Activated T-helper 9 cell treated with anti-CD3 and anti-CD28 coated beads, Interleukin-2, amount 50 U/mL, for 16 hours (primary cell): Measurements from ENCODE around the gene NUDT3.

Source experiments
- DNase-seq: peaks from one replicate; pipeline ENCODE4 v3.0.0-alpha.2; 2020; ENCODE audit warnings: low read depth

Gene NUDT3

GRCh38 chr6:34321821-34322220, 70.6 kb downstream of the NUDT3 start:
- DNase-seq, result no peak

GRCh38 chr6:34319471-34319885, 73.0 kb downstream of the NUDT3 start:
- DNase-seq, result no peak

- no peak for DNase-seq
Measured at GRCh38 chr6:34318499-34319470, 73.7 kb downstream of the NUDT3 start.

- no peak for DNase-seq
Measured at GRCh38 chr6:34317882-34318498, 74.5 kb downstream of the NUDT3 start.

- DNase-seq, result no peak
Measured at GRCh38 chr6:34317172-34317477, 75.3 kb downstream of the NUDT3 start.

DNA sequence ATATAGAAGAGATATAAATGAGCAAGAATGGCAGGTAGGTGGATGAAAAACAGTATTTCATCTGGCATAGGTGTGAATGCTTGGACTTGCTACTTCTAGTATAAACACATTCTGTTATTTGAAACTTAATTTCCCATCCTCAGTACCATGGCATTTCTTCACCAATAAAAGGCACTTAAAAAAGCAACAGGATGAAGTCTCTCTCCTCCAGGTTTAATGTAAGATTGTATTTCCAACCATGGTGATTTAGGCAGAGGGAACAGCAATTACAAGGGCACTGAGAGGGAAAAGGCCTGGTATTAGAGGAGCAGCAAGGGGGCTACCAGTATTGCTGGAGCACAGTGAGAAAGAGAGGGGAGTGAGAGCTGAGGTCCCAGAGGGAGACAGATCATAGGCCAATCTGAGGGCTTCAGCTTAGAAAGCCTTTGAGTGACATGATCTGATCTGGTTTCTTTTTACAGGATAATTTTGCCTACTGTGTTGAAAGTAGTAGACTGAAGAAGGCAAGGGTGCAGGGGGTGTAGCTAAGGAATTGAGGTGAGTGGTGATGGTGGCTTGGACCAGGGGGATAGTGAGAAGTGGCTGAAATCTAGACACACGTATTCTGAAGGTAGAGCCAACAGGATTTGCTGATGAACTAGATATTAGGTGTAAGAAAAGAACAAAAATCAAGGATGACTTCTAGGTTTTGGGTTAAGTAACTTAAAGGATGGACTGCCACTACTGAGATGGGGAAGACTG, 75.9 kb downstream of the NUDT3 start:
- no peak for DNase-seq

DNA sequence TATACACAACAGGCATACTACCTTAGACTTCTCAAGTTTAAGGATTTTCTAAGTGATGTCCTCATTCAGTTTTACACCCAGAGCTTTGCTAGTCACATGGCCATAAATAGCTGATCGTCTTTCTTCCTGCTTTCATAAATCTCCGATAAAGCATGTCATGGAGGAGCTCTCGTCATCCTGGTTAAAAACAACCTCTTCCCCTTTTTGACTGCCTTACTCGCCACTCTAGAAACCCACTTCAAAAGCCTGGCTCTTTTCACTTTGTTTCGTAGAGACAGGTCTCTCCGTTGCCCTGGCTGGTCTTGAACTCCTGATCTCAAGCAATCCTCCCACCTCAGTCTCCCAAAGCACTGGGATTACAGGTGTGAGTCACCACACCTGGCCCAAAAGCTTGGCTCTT, 76.7 kb downstream of the NUDT3 start:
- no peak for DNase-seq

GRCh38 chr6:34315256-34315655, 77.2 kb downstream of the NUDT3 start:
- no peak for DNase-seq

DNA sequence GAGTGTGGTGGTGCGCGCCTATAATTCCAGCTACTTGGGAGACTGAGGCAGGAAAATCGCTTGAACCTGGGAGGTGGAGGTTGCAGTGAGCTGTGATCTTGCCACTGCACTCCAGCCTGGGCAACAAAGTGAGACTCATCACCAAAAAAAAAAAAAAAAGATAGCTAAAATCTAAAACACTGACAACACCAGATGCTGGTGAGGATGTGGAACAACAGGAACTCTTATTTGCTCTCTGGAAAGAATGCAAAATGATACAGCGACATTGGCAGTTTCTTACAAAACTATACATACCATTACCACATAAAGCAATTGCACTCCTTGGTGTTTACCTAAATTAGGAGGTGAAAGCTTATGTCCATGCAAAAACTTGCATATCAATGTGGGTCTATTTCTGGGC, 80.2 kb downstream of the NUDT3 start:
- no peak for DNase-seq

DNA sequence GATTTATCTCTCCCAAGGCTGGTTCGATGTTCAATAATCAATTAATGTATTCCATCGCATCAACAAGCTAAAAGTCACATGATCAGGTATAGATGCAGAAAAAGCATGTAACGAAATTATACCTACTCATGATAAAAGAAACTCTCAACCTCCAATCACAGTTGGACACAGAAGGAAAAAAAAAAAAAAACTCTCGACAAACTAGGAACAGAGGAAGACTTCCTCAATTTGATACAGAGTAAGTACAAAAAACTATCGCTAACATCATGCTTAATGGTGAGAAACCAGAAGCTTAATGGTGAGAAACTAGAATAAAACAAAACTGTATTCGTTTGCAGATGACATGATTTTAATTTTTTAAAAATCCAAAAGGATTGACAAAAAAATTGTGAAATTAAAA, 81.7 kb downstream of the NUDT3 start:
- no peak for DNase-seq

GRCh38 chr6:34308483-34308882, 84.0 kb downstream of the NUDT3 start:
- DNase-seq, result no peak

- DNase-seq, result no peak
Measured at GRCh38 chr6:34305982-34306708, 86.3 kb downstream of the NUDT3 start.

- no peak for DNase-seq
Measured at GRCh38 chr6:34305497-34305896, 87.0 kb downstream of the NUDT3 start.

DNA sequence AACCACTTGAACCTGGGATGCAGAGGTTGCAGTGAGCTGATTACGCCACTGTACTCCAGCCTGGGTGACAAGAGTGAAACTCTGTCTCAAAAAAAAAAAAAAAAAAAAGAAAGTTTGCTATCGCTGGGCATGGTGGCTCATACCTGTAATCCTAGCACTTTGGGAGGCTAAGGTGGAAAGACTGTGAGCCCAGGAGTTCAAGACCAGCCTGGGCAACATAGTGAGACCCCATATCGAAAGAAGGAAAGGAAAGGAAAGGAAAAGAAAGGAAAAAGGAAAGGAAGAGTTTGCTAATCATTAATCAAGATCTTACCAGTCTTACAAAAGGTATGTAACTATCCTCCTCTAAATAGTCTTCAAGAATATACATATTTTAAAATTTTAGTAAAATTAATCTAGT, 88.3 kb downstream of the NUDT3 start:
- DNase-seq, result no peak

- DNase-seq, result no peak
Measured at GRCh38 chr6:34302929-34303328, 89.5 kb downstream of the NUDT3 start.

GRCh38 chr6:34301408-34301807, 91.1 kb downstream of the NUDT3 start:
- no peak for DNase-seq

- no peak for DNase-seq
Measured at GRCh38 chr6:34300332-34300751, 92.1 kb downstream of the NUDT3 start.

DNA sequence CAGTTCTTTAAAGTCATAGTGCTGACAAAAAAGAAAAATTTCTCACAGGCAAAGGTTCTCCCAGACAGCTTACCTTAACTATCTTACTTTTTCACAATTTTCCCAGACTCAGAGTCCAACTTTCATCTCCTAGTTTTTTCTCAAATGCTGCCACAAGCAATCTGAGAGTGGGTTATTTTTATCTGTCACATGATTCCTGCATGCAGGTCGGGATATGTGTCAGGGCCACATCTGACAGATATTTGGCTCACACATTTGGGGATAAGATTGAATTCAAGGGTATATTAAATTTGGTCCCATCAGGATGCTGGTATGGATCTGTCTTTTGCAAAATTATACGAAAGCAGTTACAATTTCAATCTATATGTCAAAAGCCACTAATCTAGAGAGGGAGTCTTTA, 93.5 kb downstream of the NUDT3 start:
- DNase-seq, result no peak

- no peak for DNase-seq
Measured at GRCh38 chr6:34295721-34296120, 96.7 kb downstream of the NUDT3 start.

GRCh38 chr6:34292954-34293353, 99.5 kb downstream of the NUDT3 start:
- no peak for DNase-seq

GRCh38 chr6:34289137-34289536, 103.3 kb downstream of the NUDT3 start:
- no peak for DNase-seq

DNA sequence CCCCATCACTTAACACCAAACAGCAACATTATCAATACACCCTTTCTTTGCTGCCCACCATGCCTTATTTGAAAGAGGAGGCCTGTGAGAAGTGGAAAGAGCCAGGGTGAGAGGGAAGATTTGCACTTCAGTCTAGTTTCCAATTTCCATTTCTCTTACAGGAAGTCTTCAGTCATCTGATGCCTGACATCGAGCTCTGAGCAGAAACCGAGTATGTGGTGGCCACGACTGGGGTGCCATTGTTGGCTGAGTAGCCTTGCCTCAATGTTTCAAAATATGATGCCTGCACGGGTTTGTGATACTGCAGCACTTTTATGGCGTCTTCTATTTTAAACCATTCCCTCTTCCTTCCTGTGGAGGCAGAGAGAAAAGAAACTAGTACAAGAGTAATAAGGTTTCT, 103.9 kb downstream of the NUDT3 start:
- no peak for DNase-seq
